Fibroblast of pulmonary artery (primary cell): Measurements from ENCODE around the gene DHRS3.
"Not testable (repeated sequence)": the region's sequence is repeated elsewhere in the genome, so short reads cannot be mapped to it uniquely, and the experiment has no call there.

Experiments
- DNase-seq: peaks from one replicate; pipeline ENCODE4 v3.0.0-alpha.2; 2010; ENCODE audit warnings: low read depth
- H3K4me3 ChIP-seq: replicated peaks from 2 replicates; pipeline ENCODE4 v1.5.1; 2011; ENCODE audit warnings: low read depth, mild to moderate bottlenecking, control low read depth, low read length, moderate library complexity
- CTCF ChIP-seq: IDR thresholded peaks from 2 replicates; pipeline ENCODE4 v1.5.1; 2011; ENCODE audit warnings: mild to moderate bottlenecking, control low read depth, low read length, inconsistent platforms; ENCODE audit errors: missing control alignments

The DHRS3 gene

DNA sequence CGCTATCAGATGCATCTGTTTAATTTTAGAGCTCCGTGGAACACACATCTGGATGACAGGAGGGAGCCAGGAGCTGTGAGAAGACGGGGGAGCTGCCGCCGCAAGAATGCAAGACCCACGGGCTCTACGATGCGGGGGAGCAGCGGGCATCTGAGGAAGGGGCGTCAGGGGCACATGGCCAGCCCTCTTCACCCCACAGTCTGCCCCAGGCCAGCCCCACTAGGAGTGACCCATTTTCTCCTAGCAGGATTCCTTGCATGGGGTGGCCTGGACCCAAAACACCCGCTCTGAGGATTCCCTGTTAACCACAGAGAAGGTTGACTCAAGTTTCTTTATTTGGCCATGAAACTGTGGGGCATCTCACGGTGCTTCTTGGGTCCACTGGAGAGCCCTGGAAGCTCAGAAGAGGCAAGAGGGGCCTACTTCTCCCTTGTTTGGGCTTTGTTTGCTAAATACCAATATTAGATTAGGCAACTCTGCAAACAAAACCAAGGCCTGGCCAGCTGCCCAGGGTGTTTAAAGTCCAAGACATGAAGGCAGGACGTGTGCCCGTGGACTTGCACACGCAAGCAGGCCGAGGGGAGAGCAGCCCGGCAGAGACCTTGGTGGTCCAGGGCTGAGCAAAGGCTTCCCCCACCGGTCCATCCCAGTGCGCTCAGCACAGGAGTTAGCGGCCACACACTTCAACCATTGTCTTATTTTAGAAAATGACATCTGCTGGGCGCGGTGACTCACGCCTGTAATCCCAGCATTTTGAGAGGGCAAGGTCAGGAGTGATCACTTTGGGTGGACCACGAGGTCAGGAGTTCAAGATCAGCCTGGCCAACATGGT lies 89.8 kb downstream of the DHRS3 start:
- peak; percentile 70 for DNase-seq
- no peak for TF ChIP-seq CTCF
- no peak overlapping the region for H3K4me3 ChIP-seq

- no peak for TF ChIP-seq CTCF
- H3K4me3 ChIP-seq, result no peak overlapping the region
- DNase-seq, result no peak
Observed at GRCh38 chr1:12527564-12527963, 90.4 kb downstream of the DHRS3 start.

- TF ChIP-seq CTCF, result no peak
- DNase-seq, result peak; percentile 52
Observed at GRCh38 chr1:12525311-12526181, 92.5 kb downstream of the DHRS3 start.

DNA sequence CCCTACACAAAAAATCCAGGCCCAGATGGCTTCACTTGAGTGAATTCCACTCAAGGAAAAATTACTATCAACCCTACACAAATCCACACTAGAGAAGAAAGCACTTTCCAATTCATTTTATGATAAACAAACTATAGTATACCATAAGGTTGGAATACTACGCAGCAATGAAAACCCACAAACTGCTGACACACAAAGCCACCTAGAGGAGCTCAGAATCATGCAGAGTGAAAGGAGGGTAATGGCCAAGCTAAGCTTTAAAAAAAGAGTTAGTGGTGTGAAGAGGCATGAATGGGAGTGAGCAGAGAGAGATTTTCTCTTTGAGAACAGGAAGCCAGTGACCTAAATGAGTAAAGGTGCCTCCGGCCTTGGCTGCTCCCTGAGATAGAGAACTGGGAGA lies 93.7 kb downstream of the DHRS3 start:
- no peak for TF ChIP-seq CTCF
- no peak overlapping the region for H3K4me3 ChIP-seq
- no peak for DNase-seq

More at GRCh38 chr1:12525311-12526181, 92.5 kb downstream of the DHRS3 start:
- no peak overlapping the region for H3K4me3 ChIP-seq

GRCh38 chr1:12522780-12523179 lies 95.2 kb downstream of the DHRS3 start:
- not testable (repeated sequence) for H3K4me3 ChIP-seq, DNase-seq

GRCh38 chr1:12521096-12521495 lies 96.9 kb downstream of the DHRS3 start:
- no peak overlapping the region for H3K4me3 ChIP-seq
- DNase-seq, result no peak
- TF ChIP-seq CTCF, result no peak

GRCh38 chr1:12519693-12520364 lies 98.2 kb downstream of the DHRS3 start:
- DNase-seq, result no peak
- H3K4me3 ChIP-seq, result no peak overlapping the region
- no peak for TF ChIP-seq CTCF
